Measurements from ENCODE around the gene GALK1.

The GALK1 gene

DNA sequence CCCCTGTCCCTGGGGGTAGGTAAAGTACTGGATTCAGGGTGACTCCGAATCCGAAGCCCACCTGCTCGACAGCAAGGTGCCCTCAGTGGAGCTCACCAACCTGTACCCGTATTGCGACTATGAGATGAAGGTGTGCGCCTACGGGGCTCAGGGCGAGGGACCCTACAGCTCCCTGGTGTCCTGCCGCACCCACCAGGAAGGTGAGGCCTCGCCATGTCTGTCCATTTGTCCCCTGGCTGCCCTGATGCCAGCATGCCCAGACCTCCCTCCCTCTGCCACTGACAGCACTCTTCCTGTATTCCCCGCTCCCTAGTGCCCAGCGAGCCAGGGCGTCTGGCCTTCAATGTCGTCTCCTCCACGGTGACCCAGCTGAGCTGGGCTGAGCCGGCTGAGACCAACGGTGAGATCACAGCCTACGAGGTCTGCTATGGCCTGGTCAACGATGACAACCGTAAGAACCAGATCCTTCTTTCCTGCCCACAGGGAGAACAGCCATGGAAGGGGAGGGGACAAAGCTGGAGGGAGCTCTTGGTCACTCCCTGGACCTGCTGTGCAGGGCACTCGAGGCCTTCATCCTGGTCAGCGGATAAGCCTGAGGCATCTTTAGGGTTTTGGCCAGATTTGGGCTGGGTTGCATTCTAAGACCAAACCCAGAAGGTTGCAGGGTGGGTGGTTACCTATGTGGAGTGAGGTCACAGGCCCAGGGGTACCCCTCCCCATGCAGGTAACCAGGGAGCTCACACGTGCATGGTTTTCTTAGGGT, 14.2 kb downstream of the GALK1 start:
- no peak overlapping the region for H3K27ac Mint-ChIP-seq
- peaks cover 31% of the 10 kb centered on the region for H3K4me1 Mint-ChIP-seq
- H3K9me3 Mint-ChIP-seq: no peaks in the 10 kb centered on the region
- no peaks in the 10 kb centered on the region for H3K27me3 Mint-ChIP-seq
- no peak overlapping the region for H3K4me3 Mint-ChIP-seq
- ATAC-seq: no peak
- H3K36me3 Mint-ChIP-seq: no peaks in the 10 kb centered on the region

DNA sequence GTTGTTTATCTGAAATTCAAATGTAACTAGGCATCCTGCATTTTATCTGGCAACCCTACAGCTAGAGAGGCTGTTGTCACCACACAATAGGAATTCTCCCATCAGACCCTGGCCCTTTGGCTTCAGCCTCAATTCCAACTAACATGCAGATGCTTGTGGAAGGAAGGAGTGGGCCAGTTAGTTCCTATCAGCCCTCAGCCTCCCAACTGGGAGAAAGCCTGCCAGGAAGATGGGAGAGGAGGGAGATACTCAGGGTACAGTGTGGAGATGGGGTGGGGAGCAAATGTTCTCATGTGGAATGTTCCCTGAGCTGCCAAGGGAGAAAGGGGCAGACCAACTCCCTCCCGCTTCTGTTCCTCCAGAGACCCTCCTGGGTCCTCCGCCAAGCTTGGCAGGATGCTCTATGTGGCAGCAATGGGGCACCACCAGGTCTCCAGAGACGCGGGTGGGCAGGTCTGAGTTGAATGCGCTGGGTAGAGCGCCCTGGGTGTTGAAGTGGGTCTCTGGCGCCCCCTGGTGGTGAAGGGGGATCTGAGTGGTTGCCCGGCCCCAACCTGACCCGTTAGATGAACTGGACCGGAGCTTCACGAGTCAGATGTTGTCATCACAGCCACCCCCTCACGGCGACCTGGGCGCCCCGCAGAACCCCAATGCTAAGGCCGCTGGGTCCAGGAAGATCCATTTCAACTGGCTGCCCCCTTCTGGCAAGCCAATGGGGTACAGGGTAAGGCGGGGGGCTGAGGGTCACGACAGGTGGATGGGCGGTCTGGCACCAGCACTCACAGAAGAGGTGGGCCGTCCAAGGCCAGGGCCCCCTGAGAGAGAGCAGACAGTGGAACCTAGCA, 15.2 kb downstream of the GALK1 start:
- Mint-ChIP-seq H3K36me3 (no peaks in the 10 kb centered on the region), H3K27ac (peak overlapping the region; percentile 68), H3K4me1 (peaks cover 25% of the 10 kb centered on the region), H3K27me3 (no peaks in the 10 kb centered on the region), H3K4me3 (no peak overlapping the region), H3K9me3 (no peaks in the 10 kb centered on the region)
- peak; percentile 82 for ATAC-seq

DNA sequence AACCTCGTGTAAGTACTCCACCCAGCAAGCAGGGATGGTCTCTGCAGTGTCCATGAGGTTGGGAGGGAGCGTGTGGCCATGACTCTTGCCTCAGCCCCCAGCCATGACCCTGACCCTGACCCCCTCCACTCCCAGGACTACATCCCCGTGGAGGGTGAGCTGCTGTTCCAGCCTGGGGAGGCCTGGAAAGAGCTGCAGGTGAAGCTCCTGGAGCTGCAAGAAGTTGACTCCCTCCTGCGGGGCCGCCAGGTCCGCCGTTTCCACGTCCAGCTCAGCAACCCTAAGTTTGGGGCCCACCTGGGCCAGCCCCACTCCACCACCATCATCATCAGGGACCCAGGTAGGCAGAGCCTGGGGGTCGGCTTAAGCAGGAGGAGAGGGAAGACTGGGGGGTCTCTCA, 16.3 kb downstream of the GALK1 start:
- Mint-ChIP-seq H3K27ac (no peak overlapping the region), H3K4me1 (peaks cover 20% of the 10 kb centered on the region), H3K27me3 (no peaks in the 10 kb centered on the region), H3K9me3 (no peaks in the 10 kb centered on the region), H3K4me3 (no peak overlapping the region), H3K36me3 (no peaks in the 10 kb centered on the region)
- no peak for ATAC-seq

DNA sequence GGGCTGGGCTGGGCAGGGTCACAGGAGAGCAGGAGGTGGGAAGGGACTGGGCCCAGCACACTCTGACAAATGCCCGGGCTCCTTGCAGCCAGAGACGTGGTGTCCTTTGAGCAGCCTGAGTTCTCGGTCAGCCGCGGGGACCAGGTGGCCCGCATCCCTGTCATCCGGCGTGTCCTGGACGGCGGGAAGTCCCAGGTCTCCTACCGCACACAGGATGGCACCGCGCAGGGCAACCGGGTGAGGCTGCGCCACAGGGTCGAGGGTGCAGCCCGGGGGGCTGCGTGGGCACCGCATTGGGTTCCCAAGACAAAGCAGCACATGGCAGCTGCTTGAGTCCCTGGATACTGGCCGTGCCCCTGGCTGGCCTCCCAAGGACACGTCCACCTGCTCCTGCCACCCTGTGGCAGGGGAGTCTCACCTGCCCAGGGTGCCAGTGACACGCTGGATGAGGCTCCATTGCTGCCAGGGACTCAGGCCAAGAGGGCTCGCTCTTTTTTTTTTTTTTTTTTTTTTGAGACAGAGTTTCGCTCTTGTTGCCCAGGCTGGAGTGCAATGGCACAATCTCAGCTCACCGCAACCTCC, 21.3 kb downstream of the GALK1 start:
- Mint-ChIP-seq H3K4me3 (no peak overlapping the region), H3K4me1 (peaks cover 7% of the 10 kb centered on the region), H3K27me3 (no peaks in the 10 kb centered on the region), H3K27ac (no peak overlapping the region), H3K9me3 (no peaks in the 10 kb centered on the region), H3K36me3 (no peaks in the 10 kb centered on the region)
- ATAC-seq: peak; percentile 25

DNA sequence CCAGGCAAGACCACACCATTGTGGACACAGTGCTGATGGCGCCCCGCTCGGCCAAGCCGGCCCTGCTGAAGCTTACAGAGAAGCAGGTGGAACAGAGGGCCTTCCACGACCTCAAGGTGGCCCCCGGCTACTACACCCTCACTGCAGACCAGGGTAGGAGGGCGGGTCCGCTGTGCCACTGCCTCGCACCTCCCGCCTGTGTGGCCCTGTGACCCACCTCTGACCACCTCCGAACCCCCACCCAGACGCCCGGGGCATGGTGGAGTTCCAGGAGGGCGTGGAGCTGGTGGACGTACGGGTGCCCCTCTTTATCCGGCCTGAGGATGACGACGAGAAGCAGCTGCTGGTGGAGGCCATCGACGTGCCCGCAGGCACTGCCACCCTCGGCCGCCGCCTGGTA, 22.7 kb downstream of the GALK1 start:
- Mint-ChIP-seq H3K27ac (no peak overlapping the region), H3K4me3 (no peak overlapping the region), H3K27me3 (no peaks in the 10 kb centered on the region), H3K9me3 (no peaks in the 10 kb centered on the region), H3K36me3 (no peaks in the 10 kb centered on the region), H3K4me1 (peaks cover 9% of the 10 kb centered on the region)
- no peak for ATAC-seq

DNA sequence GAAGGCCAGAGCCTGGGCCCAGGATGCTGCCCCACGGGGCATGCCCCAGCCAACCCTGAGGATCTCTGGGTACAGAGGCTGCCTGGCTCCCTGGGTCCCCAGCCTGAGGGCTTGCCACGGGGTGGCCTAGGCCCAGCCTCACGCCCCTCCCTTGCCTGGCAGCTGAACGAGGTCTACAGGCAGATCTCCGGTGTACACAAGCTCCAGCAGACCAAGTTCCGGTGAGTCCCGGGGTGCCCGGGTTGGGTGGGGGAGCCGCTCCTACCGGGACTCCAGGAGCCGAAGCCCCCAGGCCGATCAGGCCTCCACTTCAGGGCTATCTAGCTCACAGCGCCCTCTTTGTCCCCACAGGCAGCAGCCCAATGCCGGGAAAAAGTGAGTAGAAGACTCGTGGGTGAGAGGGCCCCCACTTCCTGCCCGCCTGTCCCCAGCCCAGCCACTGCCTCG, 24.3 kb downstream of the GALK1 start:
- Mint-ChIP-seq H3K4me1 (peaks cover 9% of the 10 kb centered on the region), H3K27me3 (no peaks in the 10 kb centered on the region), H3K4me3 (no peak overlapping the region), H3K36me3 (no peaks in the 10 kb centered on the region), H3K9me3 (no peaks in the 10 kb centered on the region), H3K27ac (no peak overlapping the region)
- no peak for ATAC-seq

DNA sequence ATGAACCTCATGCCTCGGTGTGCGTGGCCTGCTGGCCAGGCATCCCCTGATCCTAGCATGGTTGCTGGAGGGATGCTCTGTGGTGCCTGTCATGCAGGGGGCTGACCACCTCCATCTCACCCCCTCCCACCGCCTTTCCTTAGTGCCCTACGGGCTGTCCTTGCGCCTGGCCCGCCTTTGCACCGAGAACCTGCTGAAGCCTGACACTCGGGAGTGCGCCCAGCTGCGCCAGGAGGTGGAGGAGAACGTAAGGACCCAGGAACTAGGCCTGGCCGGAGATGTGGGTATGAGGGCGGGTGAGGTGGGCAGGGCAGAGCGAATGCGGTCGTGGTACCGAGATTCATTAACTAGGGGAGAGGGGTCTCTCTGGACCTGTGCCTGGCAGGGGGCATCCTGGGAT, 24.8 kb downstream of the GALK1 start:
- Mint-ChIP-seq H3K27ac (no peak overlapping the region), H3K36me3 (no peaks in the 10 kb centered on the region), H3K27me3 (no peaks in the 10 kb centered on the region), H3K9me3 (no peaks in the 10 kb centered on the region), H3K4me1 (peaks cover 9% of the 10 kb centered on the region), H3K4me3 (no peak overlapping the region)
- ATAC-seq: no peak

DNA sequence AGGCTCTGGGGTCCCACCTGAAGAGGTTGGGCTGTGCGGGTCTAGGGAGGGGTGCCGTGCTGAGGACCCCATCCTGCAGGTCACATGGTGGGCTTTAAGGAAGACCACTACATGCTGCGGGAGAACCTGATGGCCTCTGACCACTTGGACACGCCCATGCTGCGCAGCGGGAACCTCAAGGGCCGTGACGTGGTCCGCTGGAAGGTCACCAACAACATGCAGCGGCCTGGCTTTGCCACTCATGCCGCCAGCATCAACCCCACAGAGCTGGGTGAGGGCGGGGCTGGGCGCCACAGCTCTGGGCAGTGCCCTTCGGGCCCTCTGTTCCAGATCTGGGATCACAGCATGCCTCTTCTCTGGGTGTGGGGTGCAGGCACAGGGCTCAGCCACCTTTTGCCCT, 25.2 kb downstream of the GALK1 start:
- H3K9me3 Mint-ChIP-seq: no peaks in the 10 kb centered on the region
- no peaks in the 10 kb centered on the region for H3K36me3 Mint-ChIP-seq
- peaks cover 11% of the 10 kb centered on the region for H3K4me1 Mint-ChIP-seq
- no peak overlapping the region for H3K27ac Mint-ChIP-seq
- H3K27me3 Mint-ChIP-seq: no peaks in the 10 kb centered on the region
- H3K4me3 Mint-ChIP-seq: no peak overlapping the region
- no peak for ATAC-seq

DNA sequence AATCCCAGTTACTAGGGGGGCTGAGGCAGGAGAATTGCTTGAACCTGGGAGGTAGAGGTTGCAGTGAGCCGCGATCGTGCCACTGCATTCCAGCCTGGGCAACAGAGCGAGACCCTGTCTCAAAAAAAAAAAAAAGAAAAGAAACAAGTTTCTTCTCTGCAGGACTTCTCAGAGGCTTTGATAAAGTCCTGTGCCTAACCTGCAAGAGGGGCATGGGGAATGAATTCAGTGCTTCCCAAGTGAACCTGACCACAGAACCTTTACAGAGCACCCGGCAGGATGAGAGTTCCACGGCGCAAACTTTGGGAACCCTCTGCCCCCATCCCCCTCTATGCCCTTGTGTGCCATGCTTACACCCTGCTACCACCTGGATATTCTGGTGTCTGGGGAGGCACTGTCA, 25.8 kb downstream of the GALK1 start:
- ATAC-seq: no peak
- Mint-ChIP-seq H3K27ac (no peak overlapping the region), H3K4me3 (no peak overlapping the region), H3K9me3 (no peaks in the 10 kb centered on the region), H3K36me3 (no peaks in the 10 kb centered on the region), H3K4me1 (peaks cover 17% of the 10 kb centered on the region), H3K27me3 (no peaks in the 10 kb centered on the region)

DNA sequence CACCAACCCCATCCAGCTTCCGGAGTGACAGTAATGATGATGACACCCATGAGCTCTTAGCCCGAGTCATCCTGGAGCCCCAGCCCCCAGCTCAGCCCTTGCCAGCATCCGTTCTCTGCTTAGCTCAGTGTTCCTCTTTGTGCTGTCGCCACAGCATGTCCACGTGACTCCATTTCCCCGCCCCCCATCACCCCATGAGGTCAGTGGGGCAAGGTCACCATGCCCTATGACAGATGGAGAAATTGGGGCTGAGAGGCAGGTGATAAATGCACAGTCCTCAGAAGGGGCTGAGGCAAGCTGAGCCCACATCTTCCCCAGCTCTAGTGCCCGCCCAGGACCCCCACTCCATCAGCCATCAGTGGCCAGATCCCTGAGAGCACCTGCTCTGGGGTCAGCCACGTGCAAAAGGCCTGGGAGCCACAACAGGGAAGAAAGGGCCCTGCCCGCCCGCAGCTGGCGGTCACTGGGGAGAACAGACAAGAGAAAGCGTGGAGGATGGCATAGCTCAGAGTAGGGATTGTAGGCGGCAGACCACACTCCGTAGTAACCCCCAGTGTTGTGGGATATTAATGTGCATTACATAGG, 26.7 kb downstream of the GALK1 start:
- H3K27me3 Mint-ChIP-seq: no peaks in the 10 kb centered on the region
- peak overlapping the region; percentile 23 for H3K27ac Mint-ChIP-seq
- H3K4me1 Mint-ChIP-seq: peaks cover 19% of the 10 kb centered on the region
- ATAC-seq: peak; percentile 65
- H3K36me3 Mint-ChIP-seq: no peaks in the 10 kb centered on the region
- H3K4me3 Mint-ChIP-seq: no peak overlapping the region
- H3K9me3 Mint-ChIP-seq: no peaks in the 10 kb centered on the region

DNA sequence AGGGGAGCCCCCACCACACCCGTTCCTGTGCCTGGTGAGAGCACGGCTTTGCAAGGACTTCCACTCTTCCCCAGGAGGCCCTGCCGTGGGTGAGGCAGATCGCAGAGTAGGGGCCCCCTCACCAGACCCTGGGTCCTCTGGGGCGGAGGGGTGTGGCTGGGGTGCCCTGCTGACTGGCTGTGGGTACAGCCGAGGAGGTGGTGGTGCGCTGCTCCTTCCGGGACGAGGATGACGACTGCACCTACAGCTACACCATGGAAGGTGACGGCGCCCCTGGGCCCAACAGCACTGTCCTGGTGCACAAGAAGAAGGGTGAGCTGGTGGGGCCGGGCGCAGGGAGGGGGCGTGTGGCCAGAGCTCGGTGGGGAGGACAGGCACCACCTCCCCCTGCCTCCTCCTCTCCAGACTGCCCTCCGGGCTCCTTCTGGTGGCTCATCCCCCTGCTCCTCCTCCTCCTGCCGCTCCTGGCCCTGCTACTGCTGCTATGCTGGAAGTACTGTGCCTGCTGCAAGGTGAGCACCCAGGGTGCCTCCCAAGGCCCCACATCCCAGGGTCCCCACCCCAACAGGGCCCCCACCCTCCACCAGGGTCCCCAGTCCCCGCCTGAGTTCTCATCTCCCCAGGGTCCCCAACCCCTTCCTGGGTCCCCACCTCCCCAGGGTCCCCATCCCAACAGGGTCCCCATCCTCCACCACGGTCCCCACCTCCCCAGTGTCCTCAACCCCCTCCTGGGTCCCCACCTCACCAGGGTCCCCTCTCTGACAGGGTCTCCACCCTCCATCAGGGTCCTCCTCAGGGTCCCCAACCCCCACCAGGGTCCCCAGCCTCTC, 27.6 kb downstream of the GALK1 start:
- Mint-ChIP-seq H3K4me3 (no peak overlapping the region), H3K27me3 (no peaks in the 10 kb centered on the region), H3K27ac (peak overlapping the region; percentile 23), H3K4me1 (peaks cover 19% of the 10 kb centered on the region), H3K36me3 (no peaks in the 10 kb centered on the region), H3K9me3 (no peaks in the 10 kb centered on the region)
- ATAC-seq: peak; percentile 58

DNA sequence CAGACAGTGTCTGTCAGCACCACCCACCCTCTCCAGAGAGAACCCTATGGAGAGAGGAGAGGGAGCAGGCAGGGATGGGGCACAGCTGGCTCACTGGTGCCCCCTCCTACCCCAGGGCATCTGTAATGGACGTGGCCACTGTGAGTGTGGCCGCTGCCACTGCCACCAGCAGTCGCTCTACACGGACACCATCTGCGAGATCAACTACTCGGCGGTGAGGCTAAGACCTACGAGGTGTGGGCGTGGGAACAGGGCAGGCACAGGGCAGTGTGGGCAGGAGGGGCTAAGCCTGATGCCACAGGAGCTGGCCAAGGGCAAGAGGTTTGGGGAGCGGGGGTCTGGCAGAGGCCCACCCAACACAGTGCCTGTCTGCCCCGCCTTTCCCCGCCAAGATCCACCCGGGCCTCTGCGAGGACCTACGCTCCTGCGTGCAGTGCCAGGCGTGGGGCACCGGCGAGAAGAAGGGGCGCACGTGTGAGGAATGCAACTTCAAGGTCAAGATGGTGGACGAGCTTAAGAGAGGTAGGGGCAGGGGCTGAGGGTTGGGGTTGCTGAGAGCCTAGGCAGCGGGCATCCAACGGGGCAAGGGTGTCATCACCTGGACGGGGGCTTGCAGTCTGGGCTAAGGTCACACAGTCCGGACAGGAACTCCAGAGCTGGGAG, 28.7 kb downstream of the GALK1 start:
- H3K27me3 Mint-ChIP-seq: no peaks in the 10 kb centered on the region
- ATAC-seq: no peak
- no peak overlapping the region for H3K4me3 Mint-ChIP-seq
- H3K27ac Mint-ChIP-seq: no peak overlapping the region
- no peaks in the 10 kb centered on the region for H3K36me3 Mint-ChIP-seq
- H3K4me1 Mint-ChIP-seq: peaks cover 19% of the 10 kb centered on the region
- no peaks in the 10 kb centered on the region for H3K9me3 Mint-ChIP-seq

DNA sequence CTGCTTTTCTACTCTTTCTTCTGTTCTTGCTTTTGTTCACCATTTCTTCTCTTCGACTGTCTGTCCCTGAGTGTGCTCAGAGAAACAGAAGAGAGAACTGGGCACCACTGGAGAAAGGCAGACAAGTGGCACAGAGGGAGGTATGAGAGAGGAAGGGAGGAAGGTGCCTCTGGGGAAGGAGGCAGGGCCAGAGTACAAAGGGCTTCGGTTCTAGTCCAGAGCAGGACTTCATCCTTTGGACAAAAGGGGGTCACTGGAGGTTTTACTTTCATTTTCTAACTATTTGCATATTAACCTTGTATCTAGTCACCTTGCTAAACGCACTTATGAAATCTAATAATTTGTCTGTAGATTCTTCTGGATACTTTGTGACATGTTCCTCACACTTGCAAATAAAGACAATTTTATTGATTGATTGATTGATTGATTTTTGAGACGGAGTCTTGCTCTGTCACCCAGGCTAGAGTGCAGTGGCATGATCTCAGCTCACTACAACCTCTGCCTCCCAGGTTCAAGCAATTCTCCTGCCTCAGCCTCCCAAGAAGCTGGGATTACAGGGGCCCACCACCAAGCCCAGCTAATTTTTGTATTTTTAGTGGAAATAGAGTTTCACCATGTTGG, 30.2 kb downstream of the GALK1 start:
- H3K36me3 Mint-ChIP-seq: no peaks in the 10 kb centered on the region
- no peaks in the 10 kb centered on the region for H3K9me3 Mint-ChIP-seq
- peak overlapping the region; percentile 45 for H3K27ac Mint-ChIP-seq
- H3K4me3 Mint-ChIP-seq: no peak overlapping the region
- ATAC-seq: no peak
- no peaks in the 10 kb centered on the region for H3K27me3 Mint-ChIP-seq
- peaks cover 19% of the 10 kb centered on the region for H3K4me1 Mint-ChIP-seq

DNA sequence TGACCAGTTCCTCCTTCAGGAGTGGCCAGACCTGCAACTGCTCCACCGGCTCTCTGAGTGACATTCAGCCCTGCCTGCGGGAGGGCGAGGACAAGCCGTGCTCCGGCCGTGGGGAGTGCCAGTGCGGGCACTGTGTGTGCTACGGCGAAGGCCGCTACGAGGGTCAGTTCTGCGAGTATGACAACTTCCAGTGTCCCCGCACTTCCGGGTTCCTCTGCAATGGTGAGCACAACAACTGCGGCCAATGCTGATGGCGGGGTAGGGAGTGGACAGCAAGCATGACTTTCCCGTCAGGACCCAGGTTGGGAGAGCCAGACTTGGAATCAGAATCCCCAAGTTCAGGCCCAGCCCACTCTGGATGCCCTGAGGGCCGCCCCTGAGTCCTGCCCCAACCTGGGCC, 31.5 kb downstream of the GALK1 start:
- no peaks in the 10 kb centered on the region for H3K27me3 Mint-ChIP-seq
- H3K9me3 Mint-ChIP-seq: no peaks in the 10 kb centered on the region
- peaks cover 18% of the 10 kb centered on the region for H3K4me1 Mint-ChIP-seq
- no peaks in the 10 kb centered on the region for H3K36me3 Mint-ChIP-seq
- H3K4me3 Mint-ChIP-seq: no peak overlapping the region
- no peak overlapping the region for H3K27ac Mint-ChIP-seq
- ATAC-seq: no peak
